Smooth muscle cell (in vitro differentiated cells): ENCODE measurements around the gene MEGF6. TPM values are rescaled to one million over a fixed set of nuclear protein-coding genes. Genes with fewer than 3 reads are reported as not detected.

Source experiments
- DNase-seq: peaks from one replicate; lab custom pipeline; 2025; ENCODE audit not compliant: unreplicated experiment; lab: John Stamatoyannopoulos, UW
- H2AFZ ChIP-seq: fragments of 200-600 bp; sonication (generic); 2 replicates; pipeline ENCODE4 v1.6.0; 2016; ENCODE audit warnings: antibody characterized with exemption, low read depth, mild to moderate bottlenecking
- H3F3A ChIP-seq: fragments of 200-600 bp; sonication (generic); 2 replicates; pipeline ENCODE4 v1.6.0; 2017; ENCODE audit warnings: antibody characterized with exemption, low read depth
- H3K27ac ChIP-seq: fragments of 200-600 bp; sonication (generic); 2 replicates; pipeline ENCODE4 v1.5.1; 2016; ENCODE audit warnings: low read depth, mild to moderate bottlenecking
- H3K27me3 ChIP-seq: fragments of 200-600 bp; sonication (generic); 2 replicates; pipeline ENCODE4 v1.6.1; 2016; ENCODE audit warnings: low read depth, mild to moderate bottlenecking
- H3K36me3 ChIP-seq: fragments of 200-600 bp; sonication (generic); 2 replicates; pipeline ENCODE4 v1.5.1; 2016; ENCODE audit warnings: low read depth
- H3K4me1 ChIP-seq: fragments of 200-600 bp; sonication (generic); 2 replicates; pipeline ENCODE4 v1.5.1; 2016; ENCODE audit warnings: low read depth
- H3K4me2 ChIP-seq: fragments of 200-600 bp; sonication (generic); 2 replicates; pipeline ENCODE4 v1.6.0; 2016; ENCODE audit warnings: mild to moderate bottlenecking
- H3K4me3 ChIP-seq: fragments of 200-600 bp; sonication (generic); 2 replicates; pipeline ENCODE4 v1.5.1; 2016; ENCODE audit warnings: mild to moderate bottlenecking
- H3K79me2 ChIP-seq: fragments of 200-600 bp; sonication (generic); 2 replicates; pipeline ENCODE4 v1.6.0; 2016; ENCODE audit warnings: low read depth, mild to moderate bottlenecking
- H3K9ac ChIP-seq: fragments of 200-600 bp; sonication (generic); 2 replicates; pipeline ENCODE4 v1.6.0; 2016; ENCODE audit warnings: low read depth
- H3K9me3 ChIP-seq: fragments of 200-600 bp; sonication (generic); replicated peaks from 2 replicates; pipeline ENCODE4 v1.5.1; 2016; ENCODE audit warnings: low read depth
- H4K20me1 ChIP-seq: fragments of 200-600 bp; sonication (generic); 2 replicates; pipeline ENCODE4 v1.6.0; 2016; ENCODE audit warnings: low read depth
- WGBS: methylation state at CpG from one replicate; pipeline ENCODE4 v1.1.7; 2016; ENCODE audit warnings: low lambda C conversion rate; 5-methylcytosine and 5-hydroxymethylcytosine counted together
- polyA plus RNA-seq: library from polyadenylated mRNA; unstranded; fragments of >200 nt; fragmentation: Nextera tagmentation; extraction: Ambion mirVana; gene quantifications from 2 replicates; pipeline ENCODE4 v1.2.1, GENCODE V29; 2016
- total RNA-seq: library from RNA; depleted of rRNA; stranded (reverse); fragments of >200 nt; gene quantifications from 2 replicates; pipeline ENCODE4 v1.2.3, GENCODE V29; 2014
- TF ChIP-seq, protein P1 (sequence below): fragments of 200-600 bp; sonication (generic); IDR thresholded peaks from 2 replicates; pipeline ENCODE4 v1.5.1; 2017; ENCODE audit warnings: borderline replicate concordance, mild to moderate bottlenecking, antibody characterized with exemption; ENCODE audit not compliant: insufficient read depth, poor library complexity, severe bottlenecking

MEGF6 gene
- total and polyA plus RNA-seq, 2 experiments from 2014 or later = 6.5 to 12.8 TPM

DNA sequence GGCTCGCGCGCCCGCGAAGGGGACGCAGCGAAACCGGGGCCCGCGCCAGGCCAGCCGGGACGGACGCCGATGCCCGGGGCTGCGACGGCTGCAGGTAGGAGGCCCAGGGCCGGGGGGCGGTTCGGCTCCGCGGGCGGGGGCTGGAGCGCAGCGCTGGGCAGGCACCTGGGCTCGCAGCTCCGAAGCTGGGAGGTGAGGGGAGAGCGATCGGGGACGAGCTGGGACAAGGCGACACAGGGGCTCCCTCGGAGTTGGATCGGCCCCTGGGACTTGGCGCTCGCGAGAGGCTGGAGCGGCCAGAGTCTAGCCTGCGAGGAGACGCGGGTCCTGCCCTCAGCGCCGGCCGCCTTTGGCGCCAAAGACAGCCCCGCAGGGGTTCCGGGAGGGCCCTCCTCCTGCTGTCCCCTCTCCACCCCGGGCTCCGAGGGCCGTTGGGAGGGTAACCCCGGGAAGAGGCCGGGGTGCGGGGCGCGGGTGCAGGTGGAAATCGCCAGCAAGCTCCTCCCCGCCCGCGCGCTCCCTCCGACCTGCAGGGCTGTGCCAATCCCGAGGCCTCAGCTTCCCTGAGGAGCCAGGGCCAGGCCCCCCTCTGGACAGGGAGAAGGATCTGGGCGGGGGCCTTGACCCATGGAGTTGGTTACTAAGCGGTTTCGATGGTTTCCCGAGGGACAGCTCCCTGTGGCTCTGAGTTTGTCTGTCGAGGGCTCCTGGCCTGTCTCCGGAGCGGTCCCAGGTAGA, 41.4 kb upstream of the MEGF6 start:
- H3K9me3 ChIP-seq = no peaks in the 10 kb centered on the region
- peaks cover 6% of the 10 kb centered on the region for H3K4me1 ChIP-seq
- H3K27me3 ChIP-seq = peaks cover 73% of the 10 kb centered on the region
- no peaks in the 10 kb centered on the region for H4K20me1 ChIP-seq
- H3K79me2 ChIP-seq = no peaks in the 10 kb centered on the region
- H3K4me2 ChIP-seq = peak overlapping the region; percentile 82
- no peak overlapping the region for H2AFZ ChIP-seq
- H3K4me3 ChIP-seq = peak overlapping the region; percentile 16
- no peak overlapping the region for H3K9ac ChIP-seq
- DNase-seq = no peak
- TF ChIP-seq, protein P1, sequence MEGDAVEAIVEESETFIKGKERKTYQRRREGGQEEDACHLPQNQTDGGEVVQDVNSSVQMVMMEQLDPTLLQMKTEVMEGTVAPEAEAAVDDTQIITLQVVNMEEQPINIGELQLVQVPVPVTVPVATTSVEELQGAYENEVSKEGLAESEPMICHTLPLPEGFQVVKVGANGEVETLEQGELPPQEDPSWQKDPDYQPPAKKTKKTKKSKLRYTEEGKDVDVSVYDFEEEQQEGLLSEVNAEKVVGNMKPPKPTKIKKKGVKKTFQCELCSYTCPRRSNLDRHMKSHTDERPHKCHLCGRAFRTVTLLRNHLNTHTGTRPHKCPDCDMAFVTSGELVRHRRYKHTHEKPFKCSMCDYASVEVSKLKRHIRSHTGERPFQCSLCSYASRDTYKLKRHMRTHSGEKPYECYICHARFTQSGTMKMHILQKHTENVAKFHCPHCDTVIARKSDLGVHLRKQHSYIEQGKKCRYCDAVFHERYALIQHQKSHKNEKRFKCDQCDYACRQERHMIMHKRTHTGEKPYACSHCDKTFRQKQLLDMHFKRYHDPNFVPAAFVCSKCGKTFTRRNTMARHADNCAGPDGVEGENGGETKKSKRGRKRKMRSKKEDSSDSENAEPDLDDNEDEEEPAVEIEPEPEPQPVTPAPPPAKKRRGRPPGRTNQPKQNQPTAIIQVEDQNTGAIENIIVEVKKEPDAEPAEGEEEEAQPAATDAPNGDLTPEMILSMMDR = no peak
- no peak overlapping the region for H3K27ac ChIP-seq
- H3F3A ChIP-seq = no peaks in the 10 kb centered on the region
- no peaks in the 10 kb centered on the region for H3K36me3 ChIP-seq
- WGBS = 3% methylated on average over 37 of the region's 68 CpGs

GRCh38 chr1:3651930-3652547, 40.7 kb upstream of the MEGF6 start, which contains the start of gene TP73:
TSS of gene TP73 (plus strand) at chr1:3652516. CDS start at chr1:3682366, 29,850 bp downstream.
- WGBS = 1% methylated on average over 25 of the region's 80 CpGs
- peak within 1 kb of the TSS; percentile 16 for H3K4me3 ChIP-seq
- H3K4me1 ChIP-seq = peaks cover 6% of the 10 kb centered on the region
- H3K9ac ChIP-seq = no peak within 1 kb of the TSS
- DNase-seq = no peak
- no peaks in the 10 kb centered on the region for H4K20me1 ChIP-seq
- peaks cover 68% of the 10 kb centered on the region for H3K27me3 ChIP-seq
- TF ChIP-seq, protein P1 = no peak
- no peak within 1 kb of the TSS for H3K27ac ChIP-seq
- no peak within 1 kb of the TSS for H2AFZ ChIP-seq
- no peaks in the 10 kb centered on the region for H3F3A ChIP-seq
- peak within 1 kb of the TSS; percentile 94 for H3K4me2 ChIP-seq
- no peaks in the 10 kb centered on the region for H3K79me2 ChIP-seq
- no peaks in the 10 kb centered on the region for H3K9me3 ChIP-seq
- no peaks in the 10 kb centered on the region for H3K36me3 ChIP-seq

DNA sequence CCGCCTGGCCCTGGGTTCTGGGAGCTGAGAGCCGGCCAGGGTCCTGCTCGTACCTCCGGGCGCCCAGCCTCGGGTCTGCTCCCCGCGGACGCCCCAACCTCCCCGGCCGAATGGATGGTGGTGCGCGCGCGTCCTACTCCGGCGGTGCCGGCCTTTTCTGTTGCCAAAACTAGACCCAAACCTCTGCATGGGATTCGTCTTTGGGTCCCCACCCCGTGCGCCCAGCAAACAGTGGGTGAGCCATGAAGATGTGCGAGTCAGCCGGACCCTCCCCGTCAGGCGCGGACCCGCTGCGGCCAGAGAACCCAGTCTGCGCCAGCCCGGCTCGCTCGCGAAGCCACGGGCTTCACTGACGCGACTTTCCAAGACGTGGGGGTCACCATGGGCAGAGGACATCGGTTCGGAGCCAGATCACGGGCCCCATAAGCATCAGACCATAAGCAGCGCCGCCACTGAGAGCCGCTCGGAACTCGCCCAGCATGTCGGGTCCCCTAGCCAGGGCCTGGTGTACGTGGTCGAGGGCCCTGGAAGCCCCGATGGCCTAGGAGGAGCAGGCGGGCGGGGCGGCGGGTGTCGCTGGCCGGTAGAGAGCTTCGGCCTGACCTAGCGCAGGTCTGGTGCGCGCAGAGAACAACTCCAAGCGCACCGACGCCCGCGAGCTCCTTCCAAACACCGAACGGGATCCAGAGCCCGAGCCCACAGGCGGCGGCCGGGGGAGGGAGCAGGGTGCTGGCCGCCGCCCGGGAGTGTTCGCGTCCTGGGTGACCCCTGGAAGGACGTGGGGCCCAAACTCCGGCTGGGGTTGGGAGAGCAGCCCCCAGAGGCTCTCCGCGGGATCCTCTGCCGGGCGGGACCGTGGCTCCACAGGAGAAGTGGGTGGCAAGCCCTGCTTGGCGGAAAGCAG, 40.0 kb upstream of the MEGF6 start:
- no peaks in the 10 kb centered on the region for H3K79me2 ChIP-seq
- peaks cover 6% of the 10 kb centered on the region for H3K4me1 ChIP-seq
- DNase-seq = no peak
- WGBS = 4% methylated on average over 79 of the region's 83 CpGs
- H3K4me3 ChIP-seq = no peak overlapping the region
- TF ChIP-seq, protein P1 = no peak
- H3K9ac ChIP-seq = no peak overlapping the region
- no peaks in the 10 kb centered on the region for H3K9me3 ChIP-seq
- H3K27me3 ChIP-seq = peaks cover 62% of the 10 kb centered on the region
- no peaks in the 10 kb centered on the region for H3F3A ChIP-seq
- no peak overlapping the region for H3K27ac ChIP-seq
- H4K20me1 ChIP-seq = no peaks in the 10 kb centered on the region
- no peak overlapping the region for H2AFZ ChIP-seq
- H3K4me2 ChIP-seq = peak overlapping the region; percentile 94
- H3K36me3 ChIP-seq = no peaks in the 10 kb centered on the region
